Activated CD8-positive, alpha-beta T cell treated with anti-CD3 and anti-CD28 coated beads for 36 hours (primary cell): ENCODE data around the gene ECHDC3. TPM values are rescaled to one million over a fixed set of nuclear protein-coding genes. Genes with fewer than 3 reads are reported as not detected.

Experiments used
- ATAC-seq: fragments of 200-7000 bp; cut with Tn5 transposase; one replicate; pipeline ENCODE4 v1.10.0; 2021; ENCODE audit warnings: mild to moderate bottlenecking, moderate library complexity
- CTCF ChIA-PET: fragments of 350-600 bp; sonication (Branson Sonifier 250); formaldehyde crosslinking; loops from one replicate; lab custom pipeline; 2021; ENCODE audit warnings: antibody characterized with exemption; lab: Charles Lee
- POLR2A ChIA-PET: fragments of 350-600 bp; sonication (Branson Sonifier 250); formaldehyde crosslinking; loops from one replicate; lab custom pipeline; 2021; ENCODE audit warnings: antibody characterized with exemption; lab: Charles Lee
- DNase-seq: peaks from one replicate; pipeline ENCODE4 v3.0.0-alpha.2; 2020
- H3K27ac Mint-ChIP-seq: one replicate; pipeline ENCODE4 v1.8.0; 2021; ENCODE audit warnings: mild to moderate bottlenecking, mixed read lengths
- H3K27me3 Mint-ChIP-seq: one replicate; pipeline ENCODE4 v1.8.0; 2021; ENCODE audit warnings: mixed read lengths
- H3K36me3 Mint-ChIP-seq: one replicate; pipeline ENCODE4 v1.8.0; 2021; ENCODE audit warnings: low read depth, mixed read lengths
- H3K4me1 Mint-ChIP-seq: one replicate; pipeline ENCODE4 v1.8.0; 2021; ENCODE audit warnings: low read depth, mixed read lengths
- H3K4me3 Mint-ChIP-seq: one replicate; pipeline ENCODE4 v1.8.0; 2021; ENCODE audit warnings: mild to moderate bottlenecking, moderate library complexity, mixed read lengths
- H3K9me3 Mint-ChIP-seq: one replicate; pipeline ENCODE4 v1.8.0; 2021; ENCODE audit warnings: mixed read lengths
- CTCF ChIP-seq: fragments of 200-600 bp; IDR thresholded peaks from one replicate; pipeline ENCODE4 v1.8.0; 2022; ENCODE audit warnings: antibody characterized with exemption, mild to moderate bottlenecking
- intact Hi-C: fragments of 100-400 bp; cut with micrococcal nuclease; formaldehyde crosslinking; loops from one replicate; pipeline ENCODE4 v1.10.0; 2022
- total RNA-seq, 2 experiments: library from RNA; stranded (reverse); gene quantifications; one replicate each; pipeline ENCODE4 v1.2.3, GENCODE V29; 2021

ECHDC3 gene
- total RNA-seq, 2 experiments from 2014 or later = 1.1 to 1.7 TPM

GRCh38 chr10:11773761-11774441 lies 31.7 kb downstream of the ECHDC3 start:
- Mint-ChIP-seq H3K4me1 (no peaks in the 10 kb centered on the region), H3K27me3 (peaks cover 2% of the 10 kb centered on the region), H3K4me3 (no peak overlapping the region), H3K9me3 (no peaks in the 10 kb centered on the region), H3K36me3 (no peaks in the 10 kb centered on the region), H3K27ac (no peak overlapping the region)
- ATAC-seq (no peak), DNase-seq (no peak)
- intact Hi-C loops = no loop called here
- ChIA-PET CTCF (interaction anchor here (1.3 to 1.6 kb wide), 2 partner anchors 9 to 17 kb away, joined by 6 to 7 read pairs; no protein-coding TSS in a partner anchor), POLR2A (interaction anchor here (0.8 to 1.5 kb wide), 2 partner anchors 8 to 13 kb away, joined by 3 to 4 read pairs; no protein-coding TSS in a partner anchor)
- no peak for TF ChIP-seq CTCF

GRCh38 chr10:11775412-11775811 lies 33.2 kb downstream of the ECHDC3 start:
- no peaks in the 10 kb centered on the region for H3K4me1 Mint-ChIP-seq
- no peaks in the 10 kb centered on the region for H3K36me3 Mint-ChIP-seq
- intact Hi-C loops = no loop called here
- ChIA-PET CTCF (interaction anchor here (1.3 to 1.6 kb wide), 2 partner anchors 17 to 18 kb away, joined by 4 to 6 read pairs; no protein-coding TSS in a partner anchor), POLR2A (no interaction called here)
- ATAC-seq (no peak), DNase-seq (no peak)
- H3K27me3 Mint-ChIP-seq = peaks cover 2% of the 10 kb centered on the region
- no peak overlapping the region for H3K4me3 Mint-ChIP-seq
- no peaks in the 10 kb centered on the region for H3K9me3 Mint-ChIP-seq
- no peak overlapping the region for H3K27ac Mint-ChIP-seq
- TF ChIP-seq CTCF = no peak

GRCh38 chr10:11776080-11776479 lies 33.9 kb downstream of the ECHDC3 start:
- no peak for TF ChIP-seq CTCF
- Mint-ChIP-seq H3K4me1 (no peaks in the 10 kb centered on the region), H3K9me3 (no peaks in the 10 kb centered on the region), H3K36me3 (no peaks in the 10 kb centered on the region), H3K27ac (no peak overlapping the region), H3K27me3 (peaks cover 2% of the 10 kb centered on the region), H3K4me3 (no peak overlapping the region)
- CTCF ChIA-PET = no interaction called here
- POLR2A ChIA-PET = no interaction called here
- intact Hi-C loops = no loop called here
- DNase-seq (no peak), ATAC-seq (no peak)

- ChIA-PET POLR2A (interaction anchor here (1.3 kb wide), 1 partner anchor 8 kb away, joined by 4 read pairs; no protein-coding TSS in a partner anchor), CTCF (interaction anchor here (1.4 to 7.8 kb wide), 4 partner anchors 14 to 205 kb away, joined by 3 to 55 read pairs (median 24); no protein-coding TSS in a partner anchor)
- Mint-ChIP-seq H3K36me3 (no peaks in the 10 kb centered on the region), H3K27ac (no peak overlapping the region), H3K4me3 (no peak overlapping the region), H3K4me1 (peaks cover 4% of the 10 kb centered on the region), H3K27me3 (no peaks in the 10 kb centered on the region), H3K9me3 (no peaks in the 10 kb centered on the region)
- ATAC-seq (no peak), DNase-seq (no peak)
- intact Hi-C loops = loop anchor here (5.0 kb wide), 1 partner anchor 206 kb away; no protein-coding TSS in a partner anchor
- TF ChIP-seq CTCF = no peak
These were observed 38.9 kb downstream of the ECHDC3 start for GRCh38 chr10:11781114-11781513.
